Uterus (tissue), 4 donors: ENCODE data around the gene KRTAP5-10. TPM values are rescaled to one million over a fixed set of nuclear protein-coding genes. Genes with fewer than 3 reads are reported as not detected.

ENCODE experiments used
- DNase-seq, 2 donors: peaks; one replicate each; pipeline ENCODE4 v3.0.0-alpha.2; 2019 to 2020
- H3K27ac ChIP-seq, 2 donors: fragments of 200-600 bp; sonication (generic); 1 replicate in 1 of 2; 2 replicates in 1 of 2; pipeline ENCODE4 v1.5.1; 2016 to 2018
- H3K27me3 ChIP-seq, 2 donors: fragments of 200-600 bp; sonication (generic); one replicate each; pipeline ENCODE4 v1.5.1; 2018 to 2019; ENCODE audit warnings: control low read depth in 1 of 2
- H3K36me3 ChIP-seq, 2 donors: fragments of 200-600 bp; sonication (generic); one replicate each; pipeline ENCODE4 v1.5.1; 2019; ENCODE audit warnings: control low read depth in 1 of 2
- H3K4me1 ChIP-seq, 2 donors: fragments of 200-600 bp; sonication (generic); one replicate each; pipeline ENCODE4 v1.5.1; 2018 to 2019; ENCODE audit warnings: control low read depth in 1 of 2
- H3K4me3 ChIP-seq, 2 donors: fragments of 200-600 bp; sonication (generic); 1 replicate in 1 of 2; 2 replicates in 1 of 2; pipeline ENCODE4 v1.5.1; 2018 to 2019; ENCODE audit warnings: mild to moderate bottlenecking in 1 of 2
- H3K9me3 ChIP-seq, 2 donors: fragments of 200-600 bp; sonication (generic); one replicate each; pipeline ENCODE4 v1.5.1; 2019; ENCODE audit warnings: control low read depth in 1 of 2
- CTCF ChIP-seq, 4 experiments: fragments of 200-600 bp in 2 of 4; fragments of 450-650 bp in 2 of 4; sonication (generic) in 2 of 4; IDR thresholded peaks; one replicate each; pipeline ENCODE4 v1.5.1; 2016 to 2019; ENCODE audit warnings: antibody characterized with exemption in 4 of 4, mild to moderate bottlenecking in 2 of 4, moderate library complexity in 1 of 4
- POLR2A ChIP-seq, 2 donors: fragments of 450-650 bp; IDR thresholded peaks; one replicate each; pipeline ENCODE4 v1.6.1; 2016; ENCODE audit warnings: antibody characterized with exemption in 2 of 2, mild to moderate bottlenecking in 1 of 2, moderate library complexity in 1 of 2
- intact Hi-C: fragments of 100-400 bp; cut with DNase I; formaldehyde crosslinking; loops from one replicate; pipeline ENCODE4 v1.15.1; 2023; ENCODE audit warnings: low total_unique reads
- total RNA-seq, 4 donors: library from RNA; depleted of rRNA in 3 of 4; stranded (reverse); fragments of >200 nt in 3 of 4; gene quantifications; one replicate each; pipeline versions ENCODE4 v1.1.0 to v1.2.4, GENCODE V29; 2014 to 2023
- donor health status: DM: yes; HTN: yes; CAD: no.

The KRTAP5-10 gene
- total RNA-seq, 4 donors from 2014 or later, result 0.37 TPM; not detected in 3

- H3K9me3 ChIP-seq, result no peaks in the 10 kb centered on the region
- no peaks in the 10 kb centered on the region for H3K27me3 ChIP-seq
- no peak overlapping the region for H3K4me3 ChIP-seq
- H3K36me3 ChIP-seq, result no peaks in the 10 kb centered on the region
- DNase-seq, result no peak
- TF ChIP-seq CTCF (IDR thresholded peaks at IDR 0.05), result no peak
- no peak for TF ChIP-seq POLR2A (IDR thresholded peaks at IDR 0.05)
- no peak overlapping the region for H3K27ac ChIP-seq
- intact Hi-C loops, result no loop called here
- no peaks in the 10 kb centered on the region for H3K4me1 ChIP-seq
These were observed 23.0 kb upstream of the KRTAP5-10 start for GRCh38 chr11:71542382-71542781.

GRCh38 chr11:71542879-71543777 lies 22.2 kb upstream of the KRTAP5-10 start:
- no peak for DNase-seq
- no peaks in the 10 kb centered on the region for H3K9me3 ChIP-seq
- H3K36me3 ChIP-seq, result no peaks in the 10 kb centered on the region
- no peaks in the 10 kb centered on the region for H3K4me1 ChIP-seq
- TF ChIP-seq POLR2A (IDR thresholded peaks at IDR 0.05) (no peak), CTCF (IDR thresholded peaks at IDR 0.05) (no peak)
- no peaks in the 10 kb centered on the region for H3K27me3 ChIP-seq
- H3K4me3 ChIP-seq, result no peak overlapping the region
- intact Hi-C loops, result no loop called here
- no peak overlapping the region for H3K27ac ChIP-seq

GRCh38 chr11:71543866-71544265 lies 21.5 kb upstream of the KRTAP5-10 start:
- Histone ChIP-seq H3K4me3 (no peak overlapping the region), H3K36me3 (no peaks in the 10 kb centered on the region), H3K4me1 (no peaks in the 10 kb centered on the region), H3K9me3 (no peaks in the 10 kb centered on the region), H3K27ac (no peak overlapping the region), H3K27me3 (no peaks in the 10 kb centered on the region)
- DNase-seq, result no peak
- TF ChIP-seq POLR2A (IDR thresholded peaks at IDR 0.05) (no peak), CTCF (IDR thresholded peaks at IDR 0.05) (no peak)
- intact Hi-C loops, result no loop called here

GRCh38 chr11:71544525-71545214 lies 20.7 kb upstream of the KRTAP5-10 start:
- Histone ChIP-seq H3K9me3 (no peaks in the 10 kb centered on the region), H3K36me3 (no peaks in the 10 kb centered on the region), H3K27me3 (no peaks in the 10 kb centered on the region), H3K4me1 (no peaks in the 10 kb centered on the region), H3K27ac (no peak overlapping the region), H3K4me3 (no peak overlapping the region)
- intact Hi-C loops, result no loop called here
- TF ChIP-seq POLR2A (IDR thresholded peaks at IDR 0.05) (no peak), CTCF (IDR thresholded peaks at IDR 0.05) (no peak)
- no peak for DNase-seq

GRCh38 chr11:71545405-71545966 lies 19.9 kb upstream of the KRTAP5-10 start:
- no peak for DNase-seq

More at GRCh38 chr11:71545405-71545966, 19.9 kb upstream of the KRTAP5-10 start:
- TF ChIP-seq CTCF (IDR thresholded peaks at IDR 0.05) (no peak), POLR2A (IDR thresholded peaks at IDR 0.05) (no peak)
- no peak overlapping the region for H3K4me3 ChIP-seq
- H3K36me3 ChIP-seq, result no peaks in the 10 kb centered on the region
- H3K9me3 ChIP-seq, result no peaks in the 10 kb centered on the region
- H3K27me3 ChIP-seq, result no peaks in the 10 kb centered on the region
- no peaks in the 10 kb centered on the region for H3K4me1 ChIP-seq
- no peak overlapping the region for H3K27ac ChIP-seq
- intact Hi-C loops, result no loop called here
